Measurements from ENCODE around the gene VIL1. TPM values are rescaled to one million over a fixed set of nuclear protein-coding genes. Genes with fewer than 3 reads are reported as not detected.

The VIL1 gene
- total and polyA plus RNA-seq, 2 of the 8 experiments (the other 6 are each of a cell fraction or from before 2014, with no cell fraction given): 6.2 to 7.0 TPM

DNA sequence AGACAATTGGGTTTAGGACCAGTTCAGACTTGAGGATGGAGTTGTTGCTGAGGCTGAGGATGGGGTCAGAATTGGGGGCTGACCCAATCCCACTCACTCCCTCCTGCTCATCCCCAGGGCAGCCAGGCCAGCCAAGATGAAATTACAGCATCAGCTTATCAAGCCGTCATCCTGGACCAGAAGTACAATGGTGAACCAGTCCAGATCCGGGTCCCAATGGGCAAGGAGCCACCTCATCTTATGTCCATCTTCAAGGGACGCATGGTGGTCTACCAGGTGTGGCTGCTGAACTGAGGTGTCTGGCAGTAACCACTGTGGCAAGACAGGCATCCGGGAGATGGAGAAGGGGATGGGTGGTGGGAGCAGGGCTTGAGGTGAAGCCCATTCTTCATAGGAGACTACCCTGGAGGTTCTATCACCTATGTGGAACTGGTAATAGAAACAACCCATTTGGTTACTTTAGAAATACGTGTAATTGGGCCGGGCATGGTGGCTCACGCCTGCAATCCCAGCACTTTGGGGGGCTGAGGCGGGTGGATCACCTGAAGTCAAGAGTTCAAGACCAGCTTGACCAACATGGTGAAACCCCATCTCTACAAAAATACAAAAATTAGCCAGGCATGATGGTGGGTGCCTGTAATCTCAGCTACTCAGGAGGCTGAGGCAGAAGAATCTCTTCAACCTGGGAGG is 13.9 kb downstream of the VIL1 start:
- no peak overlapping the region for H3K4me3 ChIP-seq (ENCODE audit: extremely low read depth in 1 of 4, insufficient read depth in 2 of 4, low read depth in 3 of 4, low read length in 4 of 4)
- H3K4me2 ChIP-seq (ENCODE audit: insufficient read depth in 1 of 2, low read depth in 2 of 2, low read length in 2 of 2): no peak overlapping the region
- peaks cover 0 to under 1% (median 0%) of the 10 kb centered on the region in 4 experiments; a peak in 1 of 7 replicates for H3K4me1 ChIP-seq (replicated peaks in 1 of 4; ENCODE audit: control insufficient read depth in 3 of 4, insufficient read depth in 4 of 4, low read length in 3 of 4)
- H2AFZ ChIP-seq (ENCODE audit: low read length): no peak overlapping the region
- no peak overlapping the region for H2BK120ac ChIP-seq (replicated peaks; ENCODE audit: low read depth, low read length)
- no peak overlapping the region for H2AK5ac ChIP-seq (ENCODE audit: low read depth, low read length)
- no peak for DNase-seq (ENCODE audit: low read depth in 1 of 2, low spot score in 2 of 2)
- no peak overlapping the region for H3K27ac ChIP-seq (ENCODE audit: low read depth, low read length)
- FAIRE-seq: no peak
- no peaks in the 10 kb centered on the region for H3K79me2 ChIP-seq (ENCODE audit: control insufficient read depth in 1 of 2, insufficient read depth in 2 of 2, low read length in 2 of 2)
- no peaks in the 10 kb centered on the region for H3K79me1 ChIP-seq (ENCODE audit: low read depth, low read length)
- no peak overlapping the region for H2BK20ac ChIP-seq (ENCODE audit: low read length)
- WGBS, 2 experiments (ENCODE audit: extremely low coverage in 1 of 2, insufficient coverage in 1 of 2, insufficient read length in 1 of 2, insufficient replicate concordance in 2 of 2, low coverage in 1 of 2, low lambda C conversion rate in 2 of 2, missing lambda C conversion rate in 1 of 2): 95% methylated on average over 8 of the region's 8 CpGs; no CpG with 5 or more reads in 1 of the 2 experiments
- no peak overlapping the region for H2BK12ac ChIP-seq (ENCODE audit: low read depth, low read length)
- H3K23me2 ChIP-seq (ENCODE audit: low read depth, low read length): no peaks in the 10 kb centered on the region
- H3K27me3 ChIP-seq (replicated peaks in 1 of 4; ENCODE audit: control insufficient read depth in 3 of 4, extremely low read depth in 1 of 4, insufficient read depth in 3 of 4, low read length in 3 of 4): no peaks in the 10 kb centered on the region
- H3K9ac ChIP-seq (replicated peaks in 1 of 4; ENCODE audit: extremely low read depth in 1 of 4, low read depth in 3 of 4, low read length in 3 of 4): no peak overlapping the region
- H3K14ac ChIP-seq (ENCODE audit: insufficient read length): no peak overlapping the region
- H4K5ac ChIP-seq (ENCODE audit: insufficient read length, low read depth, low read length): no peak overlapping the region
- no peak overlapping the region for H3K4ac ChIP-seq (replicated peaks; ENCODE audit: insufficient read length, low read depth, low read length)
- peak overlapping the region; percentile 35; the same call in 1 of the 2 replicates for H4K8ac ChIP-seq (ENCODE audit: extremely low read depth, insufficient read depth, low read length)
- POLR2A ChIA-PET (ENCODE audit: partially characterized antibody): no interaction called here
- H3K9me3 ChIP-seq (ENCODE audit: insufficient read depth in 2 of 2, low read depth in 1 of 2, low read length in 1 of 2): no peaks in the 10 kb centered on the region
- CTCF ChIA-PET (ENCODE audit: partially characterized antibody): no interaction called here
- H2BK5ac ChIP-seq (ENCODE audit: low read depth, low read length): no peak overlapping the region
- no peaks in the 10 kb centered on the region for H3K36me3 ChIP-seq (ENCODE audit: control insufficient read depth in 2 of 4, insufficient read depth in 4 of 4, low read length in 3 of 4)
- no peaks in the 10 kb centered on the region for H4K20me1 ChIP-seq (replicated peaks in 1 of 2; ENCODE audit: control insufficient read depth in 1 of 2, insufficient read depth in 2 of 2, low read length in 2 of 2)
- H3K18ac ChIP-seq (ENCODE audit: extremely low read depth, low read length): no peak overlapping the region
- no peak overlapping the region for H2BK15ac ChIP-seq (ENCODE audit: low read length)
- H4K91ac ChIP-seq (replicated peaks; ENCODE audit: insufficient read length, low read length): no peak overlapping the region
- no peak overlapping the region for H3K23ac ChIP-seq (ENCODE audit: insufficient read length)
- H3K56ac ChIP-seq (replicated peaks; ENCODE audit: insufficient read length, low read depth, low read length): no peak overlapping the region
- TF ChIP-seq MAX (IDR thresholded peaks at IDR 0.05): no peak
- no peak for TF ChIP-seq PHF8 (conservative IDR thresholded peaks at IDR 0.05; ENCODE audit: low read depth, low read length)
- TF ChIP-seq ATF2 (IDR thresholded peaks at IDR 0.05; ENCODE audit: low read length): no peak
- TF ChIP-seq CBX8 (IDR thresholded peaks at IDR 0.05; ENCODE audit: borderline replicate concordance, low read depth, low read length): no peak
- TF ChIP-seq FOSL1 (IDR thresholded peaks at IDR 0.05; ENCODE audit: insufficient read depth, low read depth, low read length): no peak
- TF ChIP-seq RFX5 (IDR thresholded peaks at IDR 0.05; ENCODE audit: borderline replicate concordance, low read depth, low read length): no peak
- TF ChIP-seq, protein P1, sequence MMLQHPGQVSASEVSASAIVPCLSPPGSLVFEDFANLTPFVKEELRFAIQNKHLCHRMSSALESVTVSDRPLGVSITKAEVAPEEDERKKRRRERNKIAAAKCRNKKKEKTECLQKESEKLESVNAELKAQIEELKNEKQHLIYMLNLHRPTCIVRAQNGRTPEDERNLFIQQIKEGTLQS (IDR thresholded peaks at IDR 0.05; ENCODE audit: insufficient read depth, low read depth, low read length): no peak
- no peak for TF ChIP-seq SAP30 (IDR thresholded peaks at IDR 0.05; ENCODE audit: insufficient read depth, insufficient replicate concordance, low read length)
- TF ChIP-seq EGR1 (IDR thresholded peaks at IDR 0.05; ENCODE audit: borderline replicate concordance, low read depth, low read length): no peak
- TF ChIP-seq NRF1 (IDR thresholded peaks at IDR 0.05; ENCODE audit: low read depth, low read length): no peak
